Measurements from ENCODE around the gene INO80C.
A peak's percentile ranks its signal among the peaks of the same experiment; 100 is the strongest.

Gene INO80C, protein sequence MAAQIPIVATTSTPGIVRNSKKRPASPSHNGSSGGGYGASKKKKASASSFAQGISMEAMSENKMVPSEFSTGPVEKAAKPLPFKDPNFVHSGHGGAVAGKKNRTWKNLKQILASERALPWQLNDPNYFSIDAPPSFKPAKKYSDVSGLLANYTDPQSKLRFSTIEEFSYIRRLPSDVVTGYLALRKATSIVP
- 3.1 to 9.9 (median 5.8) reads per million in 17 experiments for total RNA-seq

DNA sequence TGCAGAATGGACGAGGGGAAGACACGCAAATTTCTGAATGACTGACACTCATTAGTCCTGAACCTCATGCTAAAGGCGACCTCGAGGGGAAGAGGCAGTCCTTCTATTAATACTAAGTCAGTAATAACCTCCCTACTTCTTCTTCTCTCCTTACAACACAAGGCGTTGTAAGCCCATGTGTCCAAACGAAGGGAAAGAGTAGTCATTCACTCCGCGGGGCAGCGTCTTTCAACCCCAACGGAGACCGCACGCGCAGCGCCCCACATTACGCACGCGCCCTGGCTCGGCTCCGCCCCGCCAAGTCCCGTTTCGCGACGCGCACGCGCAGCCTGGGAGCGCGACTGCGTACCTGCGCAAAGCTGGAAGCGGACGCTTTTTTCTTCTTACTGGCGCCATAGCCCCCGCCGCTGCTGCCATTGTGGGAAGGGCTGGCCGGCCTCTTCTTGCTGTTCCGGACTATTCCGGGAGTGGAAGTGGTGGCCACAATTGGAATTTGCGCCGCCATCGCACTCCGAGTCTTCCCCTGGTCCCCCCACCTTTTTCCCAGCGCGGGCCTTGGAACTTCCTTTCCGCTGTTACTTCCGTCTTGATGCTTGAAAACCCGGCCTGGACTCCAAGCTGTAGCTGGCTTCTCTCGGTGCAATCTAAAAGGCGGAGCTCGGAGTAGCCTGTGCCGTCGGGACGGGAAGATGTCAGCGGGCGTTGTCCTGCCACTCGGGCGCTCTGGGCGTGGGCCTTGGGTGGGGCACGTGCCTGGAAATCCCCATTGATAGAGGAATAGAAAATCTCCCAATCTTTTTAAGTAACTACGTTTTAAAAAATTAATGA, at the start of gene INO80C:
INO80C (minus strand) TSS at position 591 of the 828 bp plus-strand sequence; CDS start at position 505, 86 bp downstream.
- peak; percentile 97 to 99 (median 98) for DNase-seq

DNA sequence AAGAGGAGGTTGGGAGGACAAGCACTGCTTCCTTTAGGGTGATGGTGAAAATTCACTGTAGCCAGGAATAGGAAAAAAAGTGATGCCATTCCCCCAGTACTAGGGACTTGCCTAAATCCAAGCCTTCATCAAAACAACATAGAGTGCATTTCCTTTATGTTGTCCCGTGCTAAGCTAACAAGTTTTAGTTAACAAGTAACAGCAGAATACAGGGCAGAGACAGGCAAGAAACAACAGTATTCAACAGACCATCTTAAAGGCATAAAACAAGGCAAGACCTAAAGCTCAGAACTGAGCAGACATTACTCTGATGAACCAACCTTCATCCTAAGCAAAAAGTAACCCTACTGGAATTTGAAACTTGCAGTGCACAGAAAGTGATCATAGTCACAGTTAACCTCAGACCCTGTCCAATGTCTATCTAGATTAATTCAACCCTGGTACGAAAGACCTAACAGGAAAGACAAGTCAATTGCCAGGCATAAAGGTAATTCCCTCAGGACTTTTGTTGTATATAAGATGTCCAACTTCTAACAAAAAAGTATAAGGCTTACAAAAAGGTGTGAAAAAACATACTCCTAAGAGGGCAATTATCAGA, 49.3 kb upstream of the INO80C start:
- DNase-seq: no peak

GRCh38 chr18:35542356-35542755, 44.6 kb upstream of the INO80C start:
- DNase-seq: no peak

DNA sequence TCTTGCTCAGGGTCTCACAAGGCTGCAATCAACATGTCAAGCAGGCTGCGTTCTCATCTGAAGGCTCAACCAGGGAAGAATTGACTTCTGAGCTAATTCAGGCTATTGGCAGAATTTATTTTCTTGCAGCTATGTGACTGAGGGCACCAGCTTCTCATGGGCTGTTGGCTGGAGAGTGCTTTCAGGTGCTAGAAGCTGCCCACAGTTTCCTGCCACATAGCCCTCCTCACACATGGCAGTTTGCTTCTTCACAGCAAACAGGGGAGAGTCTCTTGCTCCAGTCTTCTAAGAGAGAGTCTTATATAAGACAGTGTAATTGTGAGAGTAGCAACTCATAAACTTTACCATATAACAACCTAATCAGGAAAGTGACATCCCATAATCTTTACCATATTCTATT, 37.5 kb upstream of the INO80C start:
- DNase-seq: no peak

GRCh38 chr18:35533916-35534405, 36.2 kb upstream of the INO80C start:
- DNase-seq: no peak

DNA sequence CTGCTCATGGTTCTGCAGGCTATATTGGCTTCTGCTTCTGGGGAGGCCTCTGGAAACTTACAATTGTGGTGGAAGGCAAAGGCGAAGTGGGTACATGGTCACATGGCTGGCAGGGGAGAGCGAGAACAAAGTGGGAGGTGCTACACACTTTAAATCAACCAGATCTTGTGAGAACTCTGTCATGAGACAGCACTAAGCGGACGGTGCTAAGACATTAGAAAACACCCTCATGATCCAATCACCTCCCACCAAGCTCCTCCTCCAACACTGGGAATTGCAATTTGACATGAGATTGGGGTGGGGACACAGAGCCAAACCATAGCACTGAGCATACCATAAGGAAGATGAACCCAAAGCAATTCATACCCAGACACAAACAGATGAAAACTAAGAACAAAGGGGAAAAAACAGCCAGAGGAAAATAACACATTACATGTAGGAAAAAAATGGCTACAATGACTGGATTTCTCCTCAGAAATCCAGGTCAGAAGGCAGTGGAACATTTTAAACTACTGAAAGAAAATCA, 31.1 kb upstream of the INO80C start:
- DNase-seq: no peak

DNA sequence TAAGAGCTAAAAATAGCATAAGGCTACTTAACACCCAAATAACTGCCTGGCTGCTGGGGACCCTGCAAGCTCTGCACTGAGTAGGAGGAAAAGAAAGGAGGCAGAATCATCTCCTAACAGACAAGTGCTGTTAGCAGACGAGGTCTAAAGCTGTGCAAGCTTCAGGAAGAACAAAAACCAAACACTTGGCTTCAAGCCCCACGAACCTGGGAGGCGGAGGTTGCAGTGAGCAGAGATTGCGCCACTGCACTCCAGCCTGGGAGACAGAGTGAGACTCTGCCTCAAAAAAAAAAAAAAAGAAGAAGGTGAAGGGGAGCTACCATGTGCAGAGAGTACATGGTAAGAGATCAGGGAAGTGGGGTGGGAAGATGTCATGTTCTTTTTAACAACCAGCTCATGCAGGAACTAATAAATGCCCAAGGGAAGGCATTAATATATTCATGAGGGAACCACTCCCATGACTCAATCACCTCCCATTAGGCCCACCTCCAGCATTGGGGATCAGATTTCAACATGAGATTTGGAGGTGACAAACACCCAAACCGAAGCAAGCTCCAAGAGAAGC, 28.8 kb upstream of the INO80C start:
- peak; percentile 28 to 59 (median 42) for DNase-seq

DNA sequence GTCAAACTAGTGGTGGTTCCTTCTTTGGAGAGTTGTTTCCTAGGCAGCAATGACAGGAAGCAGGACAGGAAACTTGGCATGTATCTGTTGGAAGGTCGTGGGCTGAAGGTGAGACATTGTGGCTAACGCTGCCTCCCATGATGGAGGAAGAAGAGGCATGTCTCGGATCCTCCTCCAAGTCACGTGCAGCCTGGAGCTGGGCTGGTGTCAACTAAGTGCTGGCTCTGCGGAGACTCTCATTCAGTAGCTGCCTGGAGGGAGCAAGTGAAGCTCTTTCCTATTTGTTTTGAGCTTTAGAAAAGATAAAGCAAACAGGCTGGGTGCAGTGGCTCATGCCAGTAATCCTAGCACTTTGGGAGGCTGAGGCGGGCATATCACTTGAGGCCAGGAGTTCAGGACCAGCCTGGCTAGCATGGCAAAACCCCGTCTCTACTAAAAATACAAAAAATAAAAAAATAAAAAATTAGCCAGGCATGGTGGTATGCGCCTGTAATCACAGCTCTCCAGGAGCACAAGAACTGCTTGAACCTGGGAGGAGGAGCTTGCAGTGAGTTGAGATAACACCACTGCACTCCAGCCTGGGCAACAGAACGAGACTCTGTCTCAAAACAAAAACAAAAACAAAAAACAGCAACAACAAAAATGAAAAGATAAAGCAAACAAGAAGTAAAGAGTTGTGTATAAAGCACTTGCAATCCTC, 28.2 kb upstream of the INO80C start:
- DNase-seq: peak; percentile 31 to 69 (median 52)

- peak; percentile 78 to 85 (median 83) for DNase-seq
Observed at GRCh38 chr18:35524226-35524625, 26.5 kb upstream of the INO80C start.

DNA sequence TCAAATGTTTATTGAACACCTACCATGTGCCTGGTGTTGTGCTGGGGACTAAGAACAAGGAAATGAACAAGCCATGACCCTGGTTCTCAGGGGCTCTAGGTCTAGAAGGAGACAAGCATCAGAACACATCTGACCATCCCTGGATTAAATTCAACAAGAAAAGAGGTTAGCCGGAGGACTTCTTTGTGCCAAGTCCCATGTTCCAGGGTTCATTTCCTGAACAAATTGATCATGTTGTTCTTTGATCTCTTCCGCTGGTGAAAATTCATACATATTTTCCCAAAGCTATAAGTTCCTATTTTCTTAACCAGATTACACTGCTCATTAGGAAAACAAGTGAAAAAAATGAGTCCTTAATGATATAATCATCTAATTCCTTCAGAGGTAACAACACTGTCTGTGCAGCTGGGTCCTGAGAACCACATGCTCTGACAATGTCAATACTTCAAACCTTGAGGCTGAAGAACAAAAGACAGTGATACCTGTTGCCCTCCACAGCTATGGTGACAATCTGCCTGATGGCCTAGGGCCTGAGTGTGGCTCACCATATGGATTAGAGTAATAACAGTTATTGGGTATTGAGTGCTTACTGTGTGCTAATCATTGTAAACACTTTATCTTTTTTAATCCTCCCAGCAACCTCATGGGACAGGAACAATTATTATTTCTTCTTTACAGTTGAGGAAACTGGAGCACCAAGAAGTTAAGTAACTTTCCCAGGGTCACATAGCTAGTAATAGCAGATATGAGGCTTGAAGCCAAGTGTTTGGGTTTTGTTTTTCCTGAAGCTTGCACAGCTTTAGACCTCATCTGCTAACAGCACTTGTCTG, 24.6 kb upstream of the INO80C start:
- DNase-seq: no peak

DNA sequence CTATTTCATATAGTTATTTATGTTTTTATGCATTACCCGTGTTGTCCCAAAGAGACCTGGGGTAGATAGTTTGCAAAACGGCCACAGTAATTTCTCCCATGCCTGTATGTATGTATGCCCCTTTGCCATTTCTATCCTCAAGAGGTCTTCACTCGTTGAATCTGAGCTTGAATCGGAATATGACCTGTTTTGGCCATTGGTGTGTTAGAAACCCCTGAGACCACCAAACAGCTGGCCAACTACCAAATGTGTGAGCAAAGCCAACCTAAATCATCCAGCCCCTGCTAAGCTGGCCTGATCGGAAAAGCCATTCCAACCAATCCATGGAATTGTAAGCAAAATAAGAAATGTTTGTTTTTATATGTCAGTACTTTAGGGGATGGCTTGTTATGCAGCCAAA, 23.4 kb upstream of the INO80C start:
- no peak for DNase-seq

- no peak for DNase-seq
Observed at GRCh38 chr18:35519148-35519899, 21.6 kb upstream of the INO80C start.

GRCh38 chr18:35517715-35518114, 20.0 kb upstream of the INO80C start:
- no peak for DNase-seq

GRCh38 chr18:35516789-35517188, 19.0 kb upstream of the INO80C start:
- DNase-seq: peak in 1 of 4 experiments; percentile 10

DNA sequence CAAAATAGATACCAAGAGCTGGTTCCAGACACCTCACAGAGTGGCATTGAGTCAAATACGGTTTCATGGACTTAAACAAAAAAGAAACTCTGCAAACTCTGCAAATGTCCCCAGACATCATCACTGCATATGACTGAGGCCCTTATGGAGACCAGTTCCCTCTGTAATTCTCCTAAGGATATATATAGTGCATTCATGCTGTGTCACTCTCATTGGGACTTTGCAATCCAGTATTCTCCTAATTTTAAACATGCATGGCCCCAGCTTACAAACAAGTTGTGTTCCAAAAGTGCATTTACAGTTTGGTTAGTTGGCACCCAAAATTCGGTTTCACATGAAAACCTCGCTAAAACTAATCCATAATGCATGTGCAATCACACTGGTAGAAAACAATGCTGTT, 18.6 kb upstream of the INO80C start:
- DNase-seq: no peak

DNA sequence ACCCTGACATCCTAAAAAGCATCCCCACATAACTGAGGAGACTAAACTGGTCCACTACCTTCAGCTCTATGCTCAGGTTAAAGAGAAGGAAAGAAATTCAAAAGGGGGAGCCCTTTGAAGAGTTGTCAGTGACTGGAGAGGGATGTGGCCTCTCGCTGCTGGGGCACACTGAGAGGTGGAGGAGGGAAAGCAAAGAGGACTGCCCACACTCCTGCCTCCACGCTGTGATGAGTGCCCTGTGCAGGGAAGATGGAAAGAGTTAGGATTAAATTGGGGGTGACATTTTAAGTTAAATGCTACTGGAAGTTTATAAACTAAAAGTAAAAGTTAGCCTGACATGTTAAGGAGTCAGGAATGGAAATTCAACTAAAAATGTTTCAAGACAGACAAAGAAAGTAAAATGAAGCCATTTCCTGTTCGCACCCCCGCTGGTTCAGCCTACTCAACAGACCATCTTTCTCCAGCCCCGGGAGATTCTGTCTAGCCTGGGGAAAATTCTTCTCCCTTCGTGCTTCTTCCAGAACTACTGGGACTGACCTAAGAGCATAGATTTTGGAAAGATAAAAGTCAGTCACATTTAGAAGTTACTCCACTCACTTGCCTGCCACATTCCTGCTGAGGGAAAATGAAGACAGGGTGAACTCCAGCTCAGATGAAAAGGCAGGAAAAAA, 17.8 kb upstream of the INO80C start:
- DNase-seq: no peak

DNA sequence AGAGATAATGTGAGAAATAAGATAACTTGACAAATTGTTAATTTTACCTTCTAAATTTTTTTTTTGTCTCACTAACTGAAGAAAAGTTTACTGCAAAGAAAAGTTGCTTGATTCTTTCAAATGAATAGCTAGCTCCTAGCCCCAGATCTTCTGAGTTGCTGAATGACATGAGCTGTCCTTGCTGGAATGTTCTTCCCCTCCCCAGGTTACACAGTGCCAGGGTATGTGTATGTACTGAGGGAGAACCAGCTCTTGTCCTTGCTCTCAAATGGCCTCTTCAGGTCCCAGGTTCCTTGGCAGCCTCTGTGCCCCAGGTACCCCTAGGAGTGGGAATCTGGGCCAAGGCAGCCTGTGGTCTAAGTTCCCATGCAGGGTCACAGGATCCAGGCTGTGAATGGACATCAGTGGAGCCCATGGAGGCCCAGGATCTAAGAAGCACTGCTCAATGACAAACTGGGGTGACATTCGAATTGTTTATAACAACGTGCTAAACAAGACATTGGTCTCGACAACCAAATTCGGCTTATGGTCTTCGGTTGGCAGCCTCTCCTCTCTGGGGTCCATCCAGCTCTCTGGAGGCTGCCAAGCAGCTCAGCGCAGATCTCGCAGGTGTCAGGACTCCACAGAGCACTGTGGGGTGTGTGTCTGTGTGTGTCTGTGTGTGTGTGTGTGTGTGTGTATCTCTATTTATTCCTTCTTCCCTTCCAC, 17.1 kb upstream of the INO80C start:
- DNase-seq: no peak

DNA sequence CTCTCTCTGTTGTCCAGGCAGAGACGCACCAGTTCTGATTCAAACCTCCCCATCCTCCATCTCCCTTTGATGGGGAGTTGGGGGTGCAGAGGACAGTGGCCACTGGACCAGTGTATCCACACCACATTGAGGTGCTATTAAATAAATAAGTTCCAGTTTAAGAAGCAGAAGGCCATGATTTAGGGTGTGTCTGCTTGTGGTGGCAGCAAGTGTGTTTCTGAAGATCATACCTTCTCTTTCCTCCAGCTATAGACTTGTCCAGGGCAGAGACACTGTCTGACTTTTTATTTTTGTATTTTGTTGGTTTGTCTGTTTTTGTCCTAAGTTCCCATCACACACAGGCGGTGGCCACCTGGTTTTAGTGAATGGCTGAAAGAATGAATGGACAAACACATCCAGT, 16.5 kb upstream of the INO80C start:
- DNase-seq: no peak

Data from suppressor macrophage (primary cell).